ENCODE data around the gene DTX3. TPM values are rescaled to one million over a fixed set of nuclear protein-coding genes. Genes with fewer than 3 reads are reported as not detected.
A peak's percentile ranks its signal among the peaks of the same experiment; 100 is the strongest.

DTX3 gene
- total and polyA plus RNA-seq, 9 donors: 37.9 to 75.2 (median 56.2) TPM

GRCh38 chr12:57621497-57622292, 17.1 kb downstream of the DTX3 start:
- intact Hi-C loops (cut with DNase I): loop anchor here (1.0 to 10.0 kb wide), 4 partner anchors 37 to 167 kb away; partner anchors contain the start of genes GLI1 (in 1 of the 4) and INHBE (in 1 of the 4)
- Histone ChIP-seq H3K4me1 (ENCODE audit: insufficient read depth) (peaks cover 4% of the 10 kb centered on the region), H3K36me3 (no peaks in the 10 kb centered on the region), H3K9me3 (no peaks in the 10 kb centered on the region), H3K27ac (no peak overlapping the region), H3K4me3 (peak overlapping the region; percentile 27), H3K27me3 (no peaks in the 10 kb centered on the region)
- TF ChIP-seq POLR2A (IDR thresholded peaks at IDR 0.05) (no peak), CTCF (IDR thresholded peaks at IDR 0.05) (peak; percentile 88 to 97 (median 92)), EP300 (IDR thresholded peaks at IDR 0.05) (no peak)
- 3 to 5% (median 3%) methylated on average over 49 of the region's 49 CpGs for WGBS, 3 donors
- DNase-seq: peak; percentile 55 to 83 (median 75)

GRCh38 chr12:57622293-57623245, 17.9 kb downstream of the DTX3 start:
- 87 to 90% (median 88%) methylated on average over 9 of the region's 9 CpGs for WGBS, 3 donors
- Histone ChIP-seq H3K36me3 (no peaks in the 10 kb centered on the region), H3K27me3 (no peaks in the 10 kb centered on the region), H3K27ac (no peak overlapping the region), H3K4me1 (ENCODE audit: insufficient read depth) (peaks cover 6% of the 10 kb centered on the region), H3K9me3 (no peaks in the 10 kb centered on the region), H3K4me3 (no peak overlapping the region)
- intact Hi-C loops (cut with DNase I): loop anchor here in 1 of 4 donors (10.0 kb wide), 1 partner anchor 168 kb away; the partner anchor contains the start of genes GLI1 and INHBE
- DNase-seq: no peak
- TF ChIP-seq CTCF (IDR thresholded peaks at IDR 0.05) (no peak), POLR2A (IDR thresholded peaks at IDR 0.05) (no peak), EP300 (IDR thresholded peaks at IDR 0.05) (no peak)

DNA sequence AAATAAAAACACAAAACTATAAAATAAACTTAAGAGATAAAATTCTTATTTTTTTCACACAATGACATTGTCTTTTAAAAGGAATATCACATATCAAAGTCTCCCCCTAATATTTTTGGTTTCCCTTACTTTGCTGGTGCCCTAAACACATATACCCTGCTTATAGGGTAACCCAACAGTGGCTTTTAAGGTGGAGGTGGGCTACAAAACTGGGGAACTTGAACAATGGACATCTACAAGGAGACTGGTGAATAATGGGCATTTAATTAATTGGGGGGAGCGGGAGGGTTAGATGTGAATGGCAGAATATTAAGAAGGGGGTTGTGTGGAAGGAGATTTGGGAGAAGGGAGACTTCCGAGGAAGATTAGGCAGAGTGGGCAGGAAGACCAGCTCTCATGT, 18.8 kb downstream of the DTX3 start:
- 90 to 92% (median 90%) methylated on average over 2 of the region's 2 CpGs for WGBS, 3 donors
- no peaks in the 10 kb centered on the region for H3K27me3 ChIP-seq
- no peaks in the 10 kb centered on the region for H3K9me3 ChIP-seq
- H3K4me3 ChIP-seq: no peak overlapping the region
- no peak for DNase-seq
- no peak for TF ChIP-seq EP300 (IDR thresholded peaks at IDR 0.05)
- TF ChIP-seq CTCF (IDR thresholded peaks at IDR 0.05): no peak
- no peak for TF ChIP-seq POLR2A (IDR thresholded peaks at IDR 0.05)
- peaks cover 7% of the 10 kb centered on the region for H3K4me1 ChIP-seq (ENCODE audit: insufficient read depth)
- no peaks in the 10 kb centered on the region for H3K36me3 ChIP-seq
- no peak overlapping the region for H3K27ac ChIP-seq
- intact Hi-C loops (cut with DNase I): loop anchor here in 1 of 4 donors (10.0 kb wide), 1 partner anchor 169 kb away; the partner anchor contains the start of genes GLI1 and INHBE

DNA sequence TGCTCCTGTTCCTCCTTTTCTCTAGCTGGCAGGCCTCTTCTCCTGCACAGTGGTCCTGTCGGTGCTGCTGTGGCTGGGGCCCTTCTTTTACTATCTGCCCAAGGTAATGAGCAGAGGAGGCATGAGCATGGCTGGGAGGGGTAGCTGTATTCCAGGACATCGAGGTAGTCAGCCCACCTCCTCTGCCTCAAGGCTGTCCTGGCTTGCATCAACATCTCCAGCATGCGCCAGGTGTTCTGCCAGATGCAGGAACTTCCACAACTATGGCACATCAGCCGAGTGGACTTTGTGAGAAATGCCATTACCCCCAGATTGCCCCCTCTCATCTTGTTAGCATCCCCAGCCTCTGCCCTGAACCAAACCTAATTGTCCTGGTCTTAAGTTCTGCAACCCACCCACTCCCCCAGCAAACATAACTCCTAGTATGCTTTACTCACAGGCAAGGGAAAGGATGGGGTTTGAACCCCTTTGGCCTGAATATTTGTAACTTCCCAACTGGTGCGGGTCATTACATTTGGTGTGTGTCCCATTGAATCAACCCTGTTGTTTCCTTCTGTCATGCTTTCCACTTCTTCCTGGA, 19.3 kb downstream of the DTX3 start:
- Histone ChIP-seq H3K9me3 (no peaks in the 10 kb centered on the region), H3K4me3 (no peak overlapping the region), H3K36me3 (no peaks in the 10 kb centered on the region), H3K27me3 (no peaks in the 10 kb centered on the region), H3K27ac (no peak overlapping the region), H3K4me1 (ENCODE audit: insufficient read depth) (peaks cover 7% of the 10 kb centered on the region)
- 71 to 77% (median 73%) methylated on average over 5 of the region's 5 CpGs for WGBS, 3 donors
- intact Hi-C loops (cut with DNase I): loop anchor here in 1 of 4 donors (10.0 kb wide), 1 partner anchor 169 kb away; the partner anchor contains the start of genes GLI1 and INHBE
- DNase-seq: no peak
- TF ChIP-seq EP300 (IDR thresholded peaks at IDR 0.05): no peak
- no peak for TF ChIP-seq POLR2A (IDR thresholded peaks at IDR 0.05)
- TF ChIP-seq CTCF (IDR thresholded peaks at IDR 0.05): no peak
